IMR-90 (cell line): Measurements from ENCODE around the gene KRTAP10-9.

Source experiments
- CEBPB ChIP-seq: IDR thresholded peaks from 2 replicates; pipeline ENCODE4 v1.6.1; 2012; ENCODE audit warnings: low read depth, low read length, improper control_type of control experiment
- CHD1 ChIP-seq: IDR thresholded peaks from 2 replicates; pipeline ENCODE4 v1.6.1; 2012; ENCODE audit warnings: low read depth, low read length, improper control_type of control experiment
- FOS ChIP-seq: fragments of 150-350 bp; IDR thresholded peaks from 2 replicates; pipeline ENCODE4 v1.6.1; 2016; ENCODE audit warnings: low read depth, low read length
- MAFK ChIP-seq: IDR thresholded peaks from 2 replicates; pipeline ENCODE4 v1.6.1; 2012; ENCODE audit warnings: low read depth, low read length, improper control_type of control experiment
- MAZ ChIP-seq: IDR thresholded peaks from 2 replicates; pipeline ENCODE4 v1.6.1; 2012; ENCODE audit warnings: low read depth, mild to moderate bottlenecking, low read length, improper control_type of control experiment, moderate library complexity, borderline replicate concordance
- MXI1 ChIP-seq: IDR thresholded peaks from 2 replicates; pipeline ENCODE4 v1.6.1; 2012; ENCODE audit warnings: low read depth, mild to moderate bottlenecking, low read length, moderate library complexity, borderline replicate concordance
- NFE2L2 ChIP-seq: fragments of 150-350 bp; IDR thresholded peaks from 2 replicates; pipeline ENCODE4 v1.6.1; 2016; ENCODE audit warnings: low read depth, mild to moderate bottlenecking, low read length
- POLR2A ChIP-seq: IDR thresholded peaks from 2 replicates; pipeline ENCODE4 v1.6.1; 2012; ENCODE audit warnings: mild to moderate bottlenecking, low read depth, low read length
- RAD21 ChIP-seq: IDR thresholded peaks from 2 replicates; pipeline ENCODE4 v1.6.1; 2012; ENCODE audit warnings: low read length, improper control_type of control experiment
- RFX5 ChIP-seq: IDR thresholded peaks from 2 replicates; pipeline ENCODE4 v1.8.0; 2012; ENCODE audit warnings: low read depth, mild to moderate bottlenecking, low read length, moderate library complexity
- SMC3 ChIP-seq: fragments of 150-350 bp; IDR thresholded peaks from 2 replicates; pipeline ENCODE4 v1.6.1; 2016; ENCODE audit warnings: low read depth, mild to moderate bottlenecking, antibody characterized with exemption, low read length, moderate library complexity
- TF ChIP-seq, protein P1 (sequence below): conservative IDR thresholded peaks from 2 replicates; pipeline ENCODE4 v1.5.1; 2012; ENCODE audit warnings: mild to moderate bottlenecking, low read depth, low read length, improper control_type of control experiment
- TF ChIP-seq, protein P2 (sequence below): fragments of 150-350 bp; IDR thresholded peaks from 2 replicates; pipeline ENCODE4 v1.6.1; 2017; ENCODE audit warnings: mild to moderate bottlenecking, antibody characterized with exemption, low read length, low read depth
- TF ChIP-seq, protein P3 (sequence below): fragments of 150-350 bp; IDR thresholded peaks from 2 replicates; pipeline ENCODE4 v1.6.1; 2016; ENCODE audit warnings: low read depth, mild to moderate bottlenecking, low read length, moderate library complexity, borderline replicate concordance

DNA sequence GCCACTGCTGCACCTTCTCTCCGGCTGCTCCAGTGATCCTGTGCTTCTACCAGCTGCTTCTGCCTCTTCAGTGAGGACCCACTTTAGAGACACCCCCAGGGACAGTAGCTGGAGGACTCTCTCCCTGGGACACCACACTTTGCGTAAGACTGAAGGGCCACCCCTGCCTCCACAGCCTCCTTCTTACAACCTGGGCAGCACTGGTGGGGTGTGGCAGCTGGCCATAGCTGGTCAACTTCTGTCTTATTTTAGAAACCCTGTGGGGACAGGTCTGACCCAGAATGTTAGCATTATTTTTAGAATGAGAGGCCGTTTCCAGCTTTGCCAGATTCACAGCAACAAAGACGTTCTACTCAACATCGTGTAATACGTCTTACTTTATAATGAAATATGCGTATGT, 1.1 kb upstream of the KRTAP10-9 start:
- TF ChIP-seq, protein P1, sequence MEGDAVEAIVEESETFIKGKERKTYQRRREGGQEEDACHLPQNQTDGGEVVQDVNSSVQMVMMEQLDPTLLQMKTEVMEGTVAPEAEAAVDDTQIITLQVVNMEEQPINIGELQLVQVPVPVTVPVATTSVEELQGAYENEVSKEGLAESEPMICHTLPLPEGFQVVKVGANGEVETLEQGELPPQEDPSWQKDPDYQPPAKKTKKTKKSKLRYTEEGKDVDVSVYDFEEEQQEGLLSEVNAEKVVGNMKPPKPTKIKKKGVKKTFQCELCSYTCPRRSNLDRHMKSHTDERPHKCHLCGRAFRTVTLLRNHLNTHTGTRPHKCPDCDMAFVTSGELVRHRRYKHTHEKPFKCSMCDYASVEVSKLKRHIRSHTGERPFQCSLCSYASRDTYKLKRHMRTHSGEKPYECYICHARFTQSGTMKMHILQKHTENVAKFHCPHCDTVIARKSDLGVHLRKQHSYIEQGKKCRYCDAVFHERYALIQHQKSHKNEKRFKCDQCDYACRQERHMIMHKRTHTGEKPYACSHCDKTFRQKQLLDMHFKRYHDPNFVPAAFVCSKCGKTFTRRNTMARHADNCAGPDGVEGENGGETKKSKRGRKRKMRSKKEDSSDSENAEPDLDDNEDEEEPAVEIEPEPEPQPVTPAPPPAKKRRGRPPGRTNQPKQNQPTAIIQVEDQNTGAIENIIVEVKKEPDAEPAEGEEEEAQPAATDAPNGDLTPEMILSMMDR: no peak
- TF ChIP-seq POLR2A (no peak), RAD21 (no peak), RFX5 (no peak), MAFK (no peak), CEBPB (no peak), NFE2L2 (no peak), MXI1 (no peak), SMC3 (no peak), MAZ (no peak), FOS (no peak), CHD1 (no peak)
- TF ChIP-seq, protein P2, sequence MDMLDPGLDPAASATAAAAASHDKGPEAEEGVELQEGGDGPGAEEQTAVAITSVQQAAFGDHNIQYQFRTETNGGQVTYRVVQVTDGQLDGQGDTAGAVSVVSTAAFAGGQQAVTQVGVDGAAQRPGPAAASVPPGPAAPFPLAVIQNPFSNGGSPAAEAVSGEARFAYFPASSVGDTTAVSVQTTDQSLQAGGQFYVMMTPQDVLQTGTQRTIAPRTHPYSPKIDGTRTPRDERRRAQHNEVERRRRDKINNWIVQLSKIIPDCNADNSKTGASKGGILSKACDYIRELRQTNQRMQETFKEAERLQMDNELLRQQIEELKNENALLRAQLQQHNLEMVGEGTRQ: no peak
- TF ChIP-seq, protein P3, sequence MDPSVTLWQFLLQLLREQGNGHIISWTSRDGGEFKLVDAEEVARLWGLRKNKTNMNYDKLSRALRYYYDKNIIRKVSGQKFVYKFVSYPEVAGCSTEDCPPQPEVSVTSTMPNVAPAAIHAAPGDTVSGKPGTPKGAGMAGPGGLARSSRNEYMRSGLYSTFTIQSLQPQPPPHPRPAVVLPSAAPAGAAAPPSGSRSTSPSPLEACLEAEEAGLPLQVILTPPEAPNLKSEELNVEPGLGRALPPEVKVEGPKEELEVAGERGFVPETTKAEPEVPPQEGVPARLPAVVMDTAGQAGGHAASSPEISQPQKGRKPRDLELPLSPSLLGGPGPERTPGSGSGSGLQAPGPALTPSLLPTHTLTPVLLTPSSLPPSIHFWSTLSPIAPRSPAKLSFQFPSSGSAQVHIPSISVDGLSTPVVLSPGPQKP: no peak
